Fibroblast of pulmonary artery (primary cell): Measurements from ENCODE around the gene TXNDC8.

Source experiments
- DNase-seq: peaks from one replicate; pipeline ENCODE4 v3.0.0-alpha.2; 2010; ENCODE audit warnings: low read depth
- H3K4me3 ChIP-seq: replicated peaks from 2 replicates; pipeline ENCODE4 v1.5.1; 2011; ENCODE audit warnings: low read depth, mild to moderate bottlenecking, control low read depth, low read length, moderate library complexity
- CTCF ChIP-seq: IDR thresholded peaks from 2 replicates; pipeline ENCODE4 v1.5.1; 2011; ENCODE audit warnings: mild to moderate bottlenecking, control low read depth, low read length, inconsistent platforms; ENCODE audit errors: missing control alignments

Gene TXNDC8

GRCh38 chr9:110283751-110284150 is 53.9 kb downstream of the TXNDC8 start:
- no peak overlapping the region for H3K4me3 ChIP-seq
- TF ChIP-seq CTCF, result no peak
- no peak for DNase-seq

- no peak overlapping the region for H3K4me3 ChIP-seq
- TF ChIP-seq CTCF, result no peak
- no peak for DNase-seq
These were observed 55.0 kb downstream of the TXNDC8 start for GRCh38 chr9:110282739-110283081.

GRCh38 chr9:110282018-110282738 is 55.5 kb downstream of the TXNDC8 start:
- no peak for TF ChIP-seq CTCF
- no peak overlapping the region for H3K4me3 ChIP-seq
- DNase-seq, result no peak

- TF ChIP-seq CTCF, result no peak
These were observed 59.5 kb downstream of the TXNDC8 start for GRCh38 chr9:110278080-110278707.

GRCh38 chr9:110276781-110277180 is 60.9 kb downstream of the TXNDC8 start:
- no peak for DNase-seq
- TF ChIP-seq CTCF, result no peak

More at GRCh38 chr9:110278080-110278707, 59.5 kb downstream of the TXNDC8 start:
- DNase-seq, result no peak
- no peak overlapping the region for H3K4me3 ChIP-seq

GRCh38 chr9:110270211-110270995 is 67.3 kb downstream of the TXNDC8 start:
- no peak overlapping the region for H3K4me3 ChIP-seq
- DNase-seq, result no peak
- TF ChIP-seq CTCF, result no peak

More at GRCh38 chr9:110276781-110277180, 60.9 kb downstream of the TXNDC8 start:
- H3K4me3 ChIP-seq, result no peak overlapping the region
